A673 (cell line): ENCODE data around the gene SDCCAG8.

Source experiments
- CTCF ChIP-seq: fragments of 300-800, 200-600 bp; sonication (generic); conservative IDR thresholded peaks from 2 replicates; pipeline ENCODE4 v1.5.1; 2017; ENCODE audit warnings: low read depth, mild to moderate bottlenecking, antibody characterized with exemption, low read length, moderate library complexity, mixed read lengths
- EZH2 ChIP-seq: fragments of 200-600 bp; sonication (generic); IDR thresholded peaks from 2 replicates; pipeline ENCODE4 v1.6.1; 2017; ENCODE audit warnings: borderline replicate concordance, low read depth, mild to moderate bottlenecking, mixed read lengths, antibody characterized with exemption, low read length; ENCODE audit not compliant: poor library complexity, severe bottlenecking

- no peak for TF ChIP-seq CTCF
- TF ChIP-seq EZH2 = no peak
These were observed 108.5 kb downstream of the SDCCAG8 start for GRCh38 chr1:243364330-243364729.
